Medulla oblongata (tissue), 1 donor: ENCODE measurements around the gene GRXCR2.
"Not testable (repeated sequence)": the region's sequence is repeated elsewhere in the genome, so short reads cannot be mapped to it uniquely, and the experiment has no call there.

Source experiments
- DNase-seq: peaks from one replicate; pipeline ENCODE4 v3.0.0-alpha.2; 2015; ENCODE audit errors: extremely low spot score

Gene GRXCR2

GRCh38 chr5:145887217-145887616 is 14.4 kb upstream of the GRXCR2 start:
- no peak for DNase-seq

- DNase-seq = no peak
Measured at GRCh38 chr5:145874765-145875164, 2.0 kb upstream of the GRXCR2 start.

- no peak for DNase-seq
Measured at GRCh38 chr5:145872486-145872885, 328 bp downstream of the GRXCR2 start.

- DNase-seq = no peak
Measured at GRCh38 chr5:145869753-145870152, 3.1 kb downstream of the GRXCR2 start.

- DNase-seq = no peak
Measured at GRCh38 chr5:145867806-145868205, 5.0 kb downstream of the GRXCR2 start.

- DNase-seq = not testable (repeated sequence)
Measured at GRCh38 chr5:145864432-145864831, 8.4 kb downstream of the GRXCR2 start.

- DNase-seq = no peak
Measured at GRCh38 chr5:145863003-145863402, 9.8 kb downstream of the GRXCR2 start.

- no peak for DNase-seq
Measured at GRCh38 chr5:145859897-145860296, 12.9 kb downstream of the GRXCR2 start.

- DNase-seq = no peak
Measured at GRCh38 chr5:145859453-145859852, 13.4 kb downstream of the GRXCR2 start.

- no peak for DNase-seq
Measured at GRCh38 chr5:145858959-145859358, 13.9 kb downstream of the GRXCR2 start.

GRCh38 chr5:145856285-145856818 is 16.5 kb downstream of the GRXCR2 start:
- peak; percentile 30 for DNase-seq

- DNase-seq = no peak
Measured at GRCh38 chr5:145855763-145856267, 17.0 kb downstream of the GRXCR2 start.

GRCh38 chr5:145854651-145855258 is 18.1 kb downstream of the GRXCR2 start:
- DNase-seq = no peak

- no peak for DNase-seq
Measured at GRCh38 chr5:145853781-145854376, 18.9 kb downstream of the GRXCR2 start.

GRCh38 chr5:145852990-145853389 is 19.8 kb downstream of the GRXCR2 start:
- DNase-seq = no peak

GRCh38 chr5:145848854-145849253 is 24.0 kb downstream of the GRXCR2 start:
- DNase-seq = no peak

- no peak for DNase-seq
Measured at GRCh38 chr5:145847499-145848497, 25.0 kb downstream of the GRXCR2 start.

- no peak for DNase-seq
Measured at GRCh38 chr5:145846081-145846480, 26.7 kb downstream of the GRXCR2 start.

GRCh38 chr5:145841299-145841698 is 31.5 kb downstream of the GRXCR2 start:
- DNase-seq = no peak

- DNase-seq = no peak
Measured at GRCh38 chr5:145840458-145841132, 32.2 kb downstream of the GRXCR2 start.

GRCh38 chr5:145838276-145838675 is 34.5 kb downstream of the GRXCR2 start:
- no peak for DNase-seq
